Breast epithelium (tissue), 3 donors: ENCODE data around the gene FCMR.

Experiments
- CTCF ChIP-seq, 3 donors: fragments of 450-650 bp; IDR thresholded peaks; one replicate each; pipeline ENCODE4 v1.5.1; 2016 to 2017; ENCODE audit warnings: antibody characterized with exemption in 3 of 3, mild to moderate bottlenecking in 3 of 3, moderate library complexity in 3 of 3
- POLR2A ChIP-seq: fragments of 450-650 bp; IDR thresholded peaks from one replicate; pipeline ENCODE4 v1.6.1; 2016; ENCODE audit warnings: antibody characterized with exemption, mild to moderate bottlenecking, moderate library complexity

- TF ChIP-seq CTCF (IDR thresholded peaks at IDR 0.05) (no peak), POLR2A (no peak)
These were observed 3.7 kb downstream of the FCMR start for GRCh38 chr1:206918076-206918475.
